Neural progenitor cell (in vitro differentiated cells): ENCODE data around the gene LRRN4. TPM values are rescaled to one million over a fixed set of nuclear protein-coding genes. Genes with fewer than 3 reads are reported as not detected.

Experiments
- DNase-seq: peaks from one replicate; pipeline ENCODE4 v3.0.0-alpha.2; 2016; ENCODE audit warnings: low spot score
- H2AFZ ChIP-seq: fragments of 200-600 bp; sonication (generic); replicated peaks from 2 replicates; pipeline ENCODE4 v1.6.1; 2016; ENCODE audit warnings: antibody characterized with exemption
- H3F3A ChIP-seq: fragments of 200-600 bp; sonication (generic); 2 replicates; pipeline ENCODE4 v1.6.1; 2016; ENCODE audit warnings: antibody characterized with exemption, low read depth
- H3K27ac ChIP-seq: fragments of 200-600 bp; sonication (generic); 2 replicates; pipeline ENCODE4 v1.5.1; 2016; ENCODE audit warnings: mild to moderate bottlenecking
- H3K27me3 ChIP-seq: fragments of 200-600 bp; sonication (generic); 2 replicates; pipeline ENCODE4 v1.6.1; 2016; ENCODE audit warnings: mild to moderate bottlenecking, moderate library complexity
- H3K36me3 ChIP-seq: fragments of 200-600 bp; sonication (generic); 2 replicates; pipeline ENCODE4 v1.5.1; 2016
- H3K4me1 ChIP-seq: fragments of 200-600 bp; sonication (generic); 2 replicates; pipeline ENCODE4 v1.6.1; 2016; ENCODE audit warnings: mixed run types
- H3K4me2 ChIP-seq: fragments of 200-600 bp; sonication (generic); 2 replicates; pipeline ENCODE4 v1.6.1; 2016
- H3K4me3 ChIP-seq: fragments of 200-600 bp; sonication (generic); 2 replicates; pipeline ENCODE4 v1.5.1; 2016
- H3K79me2 ChIP-seq: fragments of 200-600 bp; sonication (generic); 2 replicates; pipeline ENCODE4 v1.6.1; 2016; ENCODE audit warnings: low read depth
- H3K9ac ChIP-seq: fragments of 200-600 bp; sonication (generic); 2 replicates; pipeline ENCODE4 v1.6.1; 2016
- H3K9me3 ChIP-seq: fragments of 200-600 bp; sonication (generic); 2 replicates; pipeline ENCODE4 v1.5.1; 2016; ENCODE audit warnings: low read depth
- H4K20me1 ChIP-seq: fragments of 200-600 bp; sonication (generic); 2 replicates; pipeline ENCODE4 v1.6.1; 2016; ENCODE audit warnings: low read depth
- H3K27ac Mint-ChIP-seq: 3 replicates; pipeline ENCODE4 v1.8.0; 2021; ENCODE audit warnings: mixed read lengths
- H3K27me3 Mint-ChIP-seq: 2 replicates; pipeline ENCODE4 v1.8.0; 2022; ENCODE audit warnings: low read depth, mild to moderate bottlenecking, inconsistent platforms, moderate library complexity, mixed read lengths; ENCODE audit not compliant: insufficient read depth
- H3K36me3 Mint-ChIP-seq: 3 replicates; pipeline ENCODE4 v1.8.0; 2021; ENCODE audit warnings: mixed read lengths
- H3K4me1 Mint-ChIP-seq: 3 replicates; pipeline ENCODE4 v1.8.0; 2021; ENCODE audit warnings: mixed read lengths
- H3K4me3 Mint-ChIP-seq: 3 replicates; pipeline ENCODE4 v1.8.0; 2021; ENCODE audit warnings: mild to moderate bottlenecking, moderate library complexity, mixed read lengths
- H3K9me3 Mint-ChIP-seq: 3 replicates; pipeline ENCODE4 v1.8.0; 2020; ENCODE audit warnings: mixed read lengths
- CTCF ChIP-seq: fragments of 200-600 bp; sonication (generic); IDR thresholded peaks from 2 replicates; pipeline ENCODE4 v1.5.1; 2017; ENCODE audit warnings: antibody characterized with exemption, mild to moderate bottlenecking
- EZH2 ChIP-seq: fragments of 200-600 bp; sonication (generic); IDR thresholded peaks from 2 replicates; pipeline ENCODE4 v1.6.1; 2017; ENCODE audit warnings: antibody characterized with exemption, mild to moderate bottlenecking, moderate library complexity
- EZH2phosphoT487 ChIP-seq: fragments of 200-600 bp; sonication (generic); IDR thresholded peaks from 2 replicates; pipeline ENCODE4 v1.6.1; 2017; ENCODE audit warnings: antibody characterized with exemption
- total RNA-seq: library from RNA; depleted of rRNA; stranded (reverse); fragments of >200 nt; gene quantifications from 2 replicates; pipeline ENCODE4 v1.2.3, GENCODE V29; 2015; ENCODE audit warnings: low replicate concordance

Gene LRRN4
- total RNA-seq, 1 donor from 2014 or later = not detected

GRCh38 chr20:6040958-6041807, 12.7 kb downstream of the LRRN4 start:
- H3K79me2 ChIP-seq = no peaks in the 10 kb centered on the region
- Mint-ChIP-seq H3K27me3 (peaks cover 5% of the 10 kb centered on the region), H3K36me3 (peaks cover 14% of the 10 kb centered on the region), H3K4me3 (no peak overlapping the region), H3K27ac (no peak overlapping the region), H3K4me1 (peaks cover 12% of the 10 kb centered on the region), H3K9me3 (no peaks in the 10 kb centered on the region)
- no peak for TF ChIP-seq CTCF
- TF ChIP-seq EZH2phosphoT487 = no peak
- no peak for TF ChIP-seq EZH2
- DNase-seq = no peak
- no peaks in the 10 kb centered on the region for H3K9me3 ChIP-seq
- no peak overlapping the region for H3K4me3 ChIP-seq
- H3K27ac ChIP-seq = no peak overlapping the region
- no peaks in the 10 kb centered on the region for H3K27me3 ChIP-seq
- peaks cover 9% of the 10 kb centered on the region for H3K36me3 ChIP-seq
- H3K4me2 ChIP-seq = no peak overlapping the region
- no peaks in the 10 kb centered on the region for H3F3A ChIP-seq
- H3K9ac ChIP-seq = no peak overlapping the region
- H2AFZ ChIP-seq = no peak overlapping the region
- peaks cover 19% of the 10 kb centered on the region for H4K20me1 ChIP-seq
- H3K4me1 ChIP-seq = no peaks in the 10 kb centered on the region

- Mint-ChIP-seq H3K27ac (no peak overlapping the region), H3K36me3 (peaks cover 14% of the 10 kb centered on the region), H3K4me3 (no peak overlapping the region), H3K27me3 (peaks cover 5% of the 10 kb centered on the region), H3K4me1 (peaks cover 12% of the 10 kb centered on the region), H3K9me3 (no peaks in the 10 kb centered on the region)
- Histone ChIP-seq H4K20me1 (peaks cover 22% of the 10 kb centered on the region), H3K9ac (no peak overlapping the region), H3K4me3 (no peak overlapping the region), H3K4me1 (no peaks in the 10 kb centered on the region), H3K36me3 (peaks cover 9% of the 10 kb centered on the region), H3K79me2 (no peaks in the 10 kb centered on the region), H3K27me3 (no peaks in the 10 kb centered on the region), H3K27ac (no peak overlapping the region), H3K9me3 (no peaks in the 10 kb centered on the region), H3K4me2 (no peak overlapping the region), H3F3A (no peaks in the 10 kb centered on the region), H2AFZ (no peak overlapping the region)
- no peak for TF ChIP-seq EZH2phosphoT487
- TF ChIP-seq EZH2 = no peak
- TF ChIP-seq CTCF = no peak
- DNase-seq = no peak
Observed at GRCh38 chr20:6040540-6040939, 13.3 kb downstream of the LRRN4 start.

- peaks cover 17% of the 10 kb centered on the region for H3K36me3 Mint-ChIP-seq
- peaks cover 12% of the 10 kb centered on the region for H3K4me1 Mint-ChIP-seq
Observed at GRCh38 chr20:6039766-6040165, 14.1 kb downstream of the LRRN4 start.

More at GRCh38 chr20:6039766-6040165, 14.1 kb downstream of the LRRN4 start:
- Histone ChIP-seq H3K27me3 (no peaks in the 10 kb centered on the region), H3K4me2 (no peak overlapping the region), H3K9me3 (no peaks in the 10 kb centered on the region), H2AFZ (no peak overlapping the region), H3F3A (no peaks in the 10 kb centered on the region), H3K9ac (no peak overlapping the region), H4K20me1 (peaks cover 22% of the 10 kb centered on the region), H3K4me1 (no peaks in the 10 kb centered on the region), H3K36me3 (peaks cover 9% of the 10 kb centered on the region), H3K79me2 (no peaks in the 10 kb centered on the region), H3K4me3 (no peak overlapping the region), H3K27ac (no peak overlapping the region)
- TF ChIP-seq CTCF (no peak), EZH2phosphoT487 (no peak)
- H3K9me3 Mint-ChIP-seq = no peaks in the 10 kb centered on the region
- DNase-seq = no peak
- peaks cover 5% of the 10 kb centered on the region for H3K27me3 Mint-ChIP-seq
- H3K4me3 Mint-ChIP-seq = no peak overlapping the region
- H3K27ac Mint-ChIP-seq = no peak overlapping the region
